GM13976 (cell line): ENCODE measurements around the gene PSMB8.

Experiments
- DNase-seq: peaks from one replicate; pipeline ENCODE4 v3.0.0; 2012; ENCODE audit warnings: low spot score
- CTCF ChIP-seq: IDR thresholded peaks from 2 replicates; pipeline ENCODE4 v1.5.1; 2012; ENCODE audit warnings: borderline replicate concordance, mild to moderate bottlenecking; ENCODE audit not compliant: insufficient read depth; ENCODE audit errors: extremely low read depth, missing control alignments, control extremely low read depth
- in situ Hi-C: fragments of 300-500 bp; cut with MboI; formaldehyde crosslinking; loops from one replicate; pipeline ENCODE4 v1.12.0; 2022; ENCODE audit warnings: low sequenced_read_pairs, mixed read lengths, inconsistent platforms; ENCODE audit not compliant: unreplicated experiment

PSMB8 gene

GRCh38 chr6:32799740-32800139 lies 44.1 kb downstream of the PSMB8 start:
- no peak for DNase-seq
- no peak for TF ChIP-seq CTCF
- in situ Hi-C loops: loop anchor here (5.0 to 25.0 kb wide), 2 partner anchors 382 to 562 kb away; no protein-coding TSS in a partner anchor

- in situ Hi-C loops: loop anchor here (5.0 to 25.0 kb wide), 2 partner anchors 382 to 562 kb away; no protein-coding TSS in a partner anchor
- no peak for DNase-seq
- TF ChIP-seq CTCF: no peak
Observed at GRCh38 chr6:32799168-32799567, 44.7 kb downstream of the PSMB8 start.

DNA sequence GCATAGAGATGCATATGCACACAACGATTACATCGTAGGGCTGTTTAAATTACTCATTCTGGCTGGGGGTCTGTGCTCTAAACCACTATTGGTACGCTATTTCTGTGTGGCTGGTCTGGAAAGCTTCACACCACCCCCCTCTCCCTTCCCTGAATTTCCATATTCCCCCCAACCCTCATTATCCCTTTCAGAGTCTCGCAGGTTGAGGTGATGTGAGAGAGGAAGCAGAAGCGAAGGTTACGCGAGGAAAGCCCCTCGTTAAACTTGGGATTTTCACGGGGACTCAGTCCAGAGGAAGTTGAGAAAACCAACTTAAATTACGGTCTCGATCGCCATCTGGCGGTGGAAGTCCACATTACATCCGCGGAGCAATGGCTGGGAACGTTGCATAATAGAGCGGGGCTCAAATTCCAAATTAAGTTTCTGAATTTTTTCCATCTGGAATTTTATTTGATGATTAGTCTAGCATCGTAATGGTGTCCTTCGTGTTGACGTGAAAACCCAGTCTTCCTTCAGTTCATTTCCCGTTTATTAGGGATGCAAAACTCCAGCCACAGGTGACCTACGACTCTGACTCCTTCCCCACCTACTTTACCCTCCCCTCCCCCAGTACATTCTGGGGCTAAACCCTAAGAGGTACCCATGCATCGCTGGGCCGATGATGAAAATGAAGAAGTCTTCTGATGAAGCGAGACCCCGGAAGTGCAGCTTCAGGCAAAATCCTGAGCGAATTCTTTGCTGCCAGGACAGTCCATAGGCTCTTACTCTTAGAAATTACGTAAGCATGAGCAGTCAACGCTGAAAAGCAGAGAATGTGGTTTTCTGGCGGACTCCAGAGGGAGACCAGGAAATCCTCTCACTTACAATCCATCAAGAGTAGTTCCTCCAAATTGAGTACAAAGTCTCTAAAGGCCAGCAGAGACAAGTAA lies 46.7 kb downstream of the PSMB8 start:
- in situ Hi-C loops: loop anchor here (5.0 to 25.0 kb wide), 2 partner anchors 380 to 560 kb away; no protein-coding TSS in a partner anchor

DNA sequence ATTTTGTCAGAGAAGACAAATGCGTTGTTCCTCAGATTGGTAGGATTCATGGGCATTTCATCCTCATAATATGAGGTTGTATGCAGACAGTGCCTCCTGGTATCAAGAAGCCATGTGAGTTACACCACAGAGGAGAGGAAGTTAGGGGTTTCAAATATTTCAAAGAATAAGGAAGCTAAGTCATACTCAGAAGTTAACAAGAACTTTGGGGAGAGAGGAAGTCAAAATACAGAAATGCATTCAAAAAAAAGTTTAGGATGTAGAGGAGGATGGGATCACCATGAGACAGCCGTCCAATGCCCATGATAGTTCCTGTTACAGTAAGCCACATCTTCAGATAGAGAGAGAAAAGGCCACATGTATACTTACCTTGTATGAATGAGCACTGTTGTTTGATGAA lies 49.3 kb downstream of the PSMB8 start:
- no peak for TF ChIP-seq CTCF
- DNase-seq: no peak
- in situ Hi-C loops: loop anchor here (25.0 kb wide), 1 partner anchor 557 kb away; no protein-coding TSS in a partner anchor

More for the DNA sequence above, 46.7 kb downstream of the PSMB8 start:
- peak; percentile 53 for DNase-seq
- TF ChIP-seq CTCF: peak; percentile 93

DNA sequence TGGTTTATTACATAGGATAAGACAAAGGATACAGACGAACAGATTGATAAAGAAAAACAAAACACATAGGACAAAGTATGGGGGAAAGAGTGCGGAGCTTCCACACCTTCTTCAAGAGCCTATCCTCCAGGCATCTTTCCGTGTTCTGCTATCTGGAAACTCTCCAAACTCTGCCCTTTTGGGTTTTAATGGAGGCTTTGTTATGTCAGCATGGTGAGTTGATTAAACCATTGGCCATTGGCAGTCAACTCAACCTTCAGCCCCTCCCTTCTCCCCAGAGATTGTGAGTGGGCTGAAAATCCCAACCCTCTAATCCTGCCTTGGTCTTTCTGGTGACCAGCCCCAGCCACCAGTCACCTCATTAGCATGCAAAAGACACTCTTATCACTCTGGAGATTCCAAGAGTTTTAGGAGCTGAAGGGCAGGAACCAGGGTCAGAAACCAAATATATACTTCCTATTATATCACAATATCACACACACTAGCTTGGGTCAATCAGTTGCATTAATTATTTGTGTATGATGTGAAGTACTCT lies 50.9 kb downstream of the PSMB8 start:
- TF ChIP-seq CTCF: no peak
- no peak for DNase-seq
- in situ Hi-C loops: loop anchor here (25.0 kb wide), 1 partner anchor 556 kb away; no protein-coding TSS in a partner anchor
